Spinal cord (tissue), 10 donors: ENCODE measurements around the gene SIX3. TPM values are rescaled to one million over a fixed set of nuclear protein-coding genes. Genes with fewer than 3 reads are reported as not detected.

Source experiments
- DNase-seq, 6 donors: peaks; one replicate each; pipeline versions ENCODE4 v3.0.0 to v3.0.0-alpha.2; 2013 to 2015; ENCODE audit warnings: low spot score in 6 of 6, low read depth in 4 of 6
- H3K27ac ChIP-seq: one replicate; pipeline ENCODE4 v1.5.1; 2013; ENCODE audit warnings: low read depth, low read length, control low read depth
- H3K27me3 ChIP-seq: one replicate; pipeline ENCODE4 v1.6.1; 2013; ENCODE audit warnings: low read length; ENCODE audit not compliant: control insufficient read depth, insufficient read depth
- H3K36me3 ChIP-seq: one replicate; pipeline ENCODE4 v1.6.1; 2013; ENCODE audit warnings: low read length; ENCODE audit not compliant: control insufficient read depth, insufficient read depth
- H3K4me1 ChIP-seq: one replicate; pipeline ENCODE4 v1.6.1; 2013; ENCODE audit warnings: low read length; ENCODE audit not compliant: control insufficient read depth, insufficient read depth
- H3K4me3 ChIP-seq: one replicate; pipeline ENCODE4 v1.5.1; 2013; ENCODE audit warnings: low read depth, low read length, control low read depth
- H3K9me3 ChIP-seq: one replicate; pipeline ENCODE4 v1.6.1; 2013; ENCODE audit warnings: low read length; ENCODE audit not compliant: control insufficient read depth, insufficient read depth
- WGBS: methylation state at CpG from one replicate; pipeline ENCODE4 v1.1.5; 2013; ENCODE audit warnings: missing lambda C conversion rate; ENCODE audit not compliant: insufficient coverage; 5-methylcytosine and 5-hydroxymethylcytosine counted together
- long read RNA-seq, 4 donors: transcript quantifications; one replicate each; lab custom pipeline, GENCODE V29; 2026
- polyA plus RNA-seq, 2 donors: library from polyadenylated mRNA; unstranded; fragments of 120-200 nt; gene quantifications; one replicate each; pipeline ENCODE4 v1.2.1, GENCODE V29; 2013; ENCODE audit not compliant: insufficient read length in 2 of 2
- total RNA-seq, 2 donors: library from RNA; depleted of rRNA in 1 of 2; stranded (reverse); fragments of 120-200 nt in 1 of 2; fragments of >200 nt in 1 of 2; gene quantifications; one replicate each; pipeline versions ENCODE4 v1.2.3 to v1.2.4, GENCODE V29; 2013 to 2014
- donor health status: healthy.

SIX3 gene
- total RNA-seq, result under 1 TPM in 1 of 2 donors, not detected in 1; 0.28 TPM
- polyA plus RNA-seq, result not detected
- long read RNA-seq, donor 1, result 0 reads
- long read RNA-seq, donor 2, result 0 reads
- long read RNA-seq, donor 3, result 0 reads
- long read RNA-seq, donor 4, result 0 reads

- whole genome bisulfite sequencing, result under 1% methylated on average over 15 of the region's 39 CpGs
- DNase-seq, result peak in 2 of 6 donors; percentile 86 to 90
- Histone ChIP-seq H3K27ac (no peak within 1 kb of the TSS), H3K4me3 (no peak within 1 kb of the TSS), H3K9me3 (no peaks in the 10 kb centered on the region), H3K36me3 (no peaks in the 10 kb centered on the region), H3K27me3 (peaks cover 100% of the 10 kb centered on the region), H3K4me1 (peaks cover 63% of the 10 kb centered on the region)
Observed at GRCh38 chr2:44941551-44942234, at the start of gene SIX3. Gene SIX3, plus strand, starts transcription at chr2:44941702. Its CDS starts 403 bp downstream, at chr2:44942105.

GRCh38 chr2:44894058-44894457 is 47.4 kb upstream of the SIX3 start:
- DNase-seq, result no peak
- H3K36me3 ChIP-seq, result no peaks in the 10 kb centered on the region
- peaks cover 2% of the 10 kb centered on the region for H3K27me3 ChIP-seq
- H3K4me3 ChIP-seq, result no peak overlapping the region
- H3K4me1 ChIP-seq, result no peaks in the 10 kb centered on the region
- H3K27ac ChIP-seq, result no peak overlapping the region
- WGBS, result 51% methylated on average over 8 of the region's 8 CpGs
- peaks cover 7% of the 10 kb centered on the region for H3K9me3 ChIP-seq

GRCh38 chr2:44895061-44895460 is 46.4 kb upstream of the SIX3 start:
- DNase-seq, result no peak
- H3K4me1 ChIP-seq, result no peaks in the 10 kb centered on the region
- WGBS, result no CpG with 5 or more reads among the region's 2 CpGs
- peaks cover 7% of the 10 kb centered on the region for H3K9me3 ChIP-seq
- H3K27ac ChIP-seq, result no peak overlapping the region
- H3K27me3 ChIP-seq, result peaks cover 6% of the 10 kb centered on the region
- no peaks in the 10 kb centered on the region for H3K36me3 ChIP-seq
- H3K4me3 ChIP-seq, result no peak overlapping the region

- Histone ChIP-seq H3K4me1 (no peaks in the 10 kb centered on the region), H3K36me3 (no peaks in the 10 kb centered on the region), H3K9me3 (no peaks in the 10 kb centered on the region), H3K27me3 (peaks cover 6% of the 10 kb centered on the region), H3K27ac (no peak overlapping the region), H3K4me3 (no peak overlapping the region)
- no peak for DNase-seq
- WGBS, result 66% methylated on average over 5 of the region's 6 CpGs
Observed at GRCh38 chr2:44897406-44897805, 44.1 kb upstream of the SIX3 start.

GRCh38 chr2:44902217-44903137 is 39.0 kb upstream of the SIX3 start:
- no peaks in the 10 kb centered on the region for H3K9me3 ChIP-seq
- WGBS, result 50% methylated on average over 2 of the region's 7 CpGs

GRCh38 chr2:44904578-44904977 is 36.9 kb upstream of the SIX3 start:
- no peak for DNase-seq
- WGBS, result no CpG with 5 or more reads among the region's 1 CpG
- Histone ChIP-seq H3K4me3 (no peak overlapping the region), H3K4me1 (no peaks in the 10 kb centered on the region), H3K36me3 (no peaks in the 10 kb centered on the region), H3K27me3 (peaks cover 5% of the 10 kb centered on the region), H3K9me3 (no peaks in the 10 kb centered on the region), H3K27ac (no peak overlapping the region)

More at GRCh38 chr2:44902217-44903137, 39.0 kb upstream of the SIX3 start:
- no peak for DNase-seq
- Histone ChIP-seq H3K4me3 (no peak overlapping the region), H3K27ac (no peak overlapping the region), H3K36me3 (no peaks in the 10 kb centered on the region), H3K4me1 (no peaks in the 10 kb centered on the region), H3K27me3 (peaks cover 9% of the 10 kb centered on the region)

GRCh38 chr2:44906972-44907371 is 34.5 kb upstream of the SIX3 start:
- no peak for DNase-seq
- Histone ChIP-seq H3K27ac (no peak overlapping the region), H3K36me3 (no peaks in the 10 kb centered on the region), H3K9me3 (no peaks in the 10 kb centered on the region), H3K4me3 (no peak overlapping the region), H3K27me3 (peaks cover 5% of the 10 kb centered on the region), H3K4me1 (no peaks in the 10 kb centered on the region)
- 68% methylated on average over 9 of the region's 10 CpGs for WGBS

- H3K4me1 ChIP-seq, result no peaks in the 10 kb centered on the region
- H3K27me3 ChIP-seq, result peaks cover 5% of the 10 kb centered on the region
- no peaks in the 10 kb centered on the region for H3K36me3 ChIP-seq
- no CpG with 5 or more reads among the region's 1 CpG for WGBS
- no peak overlapping the region for H3K27ac ChIP-seq
- H3K9me3 ChIP-seq, result no peaks in the 10 kb centered on the region
- no peak for DNase-seq
- H3K4me3 ChIP-seq, result no peak overlapping the region
Observed at GRCh38 chr2:44909831-44910230, 31.7 kb upstream of the SIX3 start.

GRCh38 chr2:44912660-44913059 is 28.8 kb upstream of the SIX3 start:
- no peak for DNase-seq
- no peak overlapping the region for H3K27ac ChIP-seq
- no peaks in the 10 kb centered on the region for H3K27me3 ChIP-seq
- H3K9me3 ChIP-seq, result no peaks in the 10 kb centered on the region
- WGBS, result 74% methylated on average over 5 of the region's 5 CpGs
- H3K4me3 ChIP-seq, result no peak overlapping the region
- H3K36me3 ChIP-seq, result no peaks in the 10 kb centered on the region
- no peaks in the 10 kb centered on the region for H3K4me1 ChIP-seq
